Activated naive CD4-positive, alpha-beta T cell (primary cell): Measurements from ENCODE around the gene TMEM174.

Experiments used
- DNase-seq, 4 experiments: peaks; one replicate each; lab custom pipeline; 2025; lab: John Stamatoyannopoulos, UW

Gene TMEM174, protein sequence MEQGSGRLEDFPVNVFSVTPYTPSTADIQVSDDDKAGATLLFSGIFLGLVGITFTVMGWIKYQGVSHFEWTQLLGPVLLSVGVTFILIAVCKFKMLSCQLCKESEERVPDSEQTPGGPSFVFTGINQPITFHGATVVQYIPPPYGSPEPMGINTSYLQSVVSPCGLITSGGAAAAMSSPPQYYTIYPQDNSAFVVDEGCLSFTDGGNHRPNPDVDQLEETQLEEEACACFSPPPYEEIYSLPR

DNA sequence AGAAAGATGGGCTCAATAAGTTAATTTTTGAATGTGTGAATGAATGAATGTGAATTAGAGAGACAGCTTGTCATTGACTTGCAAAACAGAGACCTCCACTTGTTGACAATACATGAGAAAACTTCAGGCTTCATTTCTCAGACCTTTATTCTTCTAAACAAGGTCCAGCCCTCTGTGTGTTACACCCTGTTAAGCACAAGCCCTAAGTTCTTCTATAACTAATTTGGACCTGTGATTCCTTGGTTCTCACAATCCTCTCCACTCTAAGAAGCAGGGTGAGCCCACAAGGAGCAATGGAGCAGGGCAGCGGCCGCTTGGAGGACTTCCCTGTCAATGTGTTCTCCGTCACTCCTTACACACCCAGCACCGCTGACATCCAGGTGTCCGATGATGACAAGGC is at the start of gene TMEM174:
Gene TMEM174 (plus strand): TSS at position 243 of the 400 bp plus-strand sequence. CDS start 51 bp downstream, at position 294.
- no peak for DNase-seq

DNA sequence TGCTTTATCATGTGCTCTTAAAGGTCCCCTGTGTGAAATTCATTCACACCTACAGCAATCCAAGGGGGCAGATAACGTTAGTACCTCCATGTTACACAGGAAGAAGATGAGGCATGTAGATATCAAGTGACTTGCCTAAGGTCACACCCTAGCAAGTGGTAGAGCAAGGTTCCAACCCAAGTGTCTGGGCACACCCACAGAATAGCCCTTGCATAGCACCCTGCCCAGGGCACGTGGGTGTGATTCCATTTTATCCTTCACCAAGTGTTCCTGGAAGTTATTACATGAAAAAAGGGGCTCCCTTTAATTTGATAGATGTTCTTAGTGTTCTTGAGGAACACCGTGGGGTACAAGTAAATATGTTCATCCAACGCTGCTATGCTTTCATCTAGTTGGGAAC is 47.7 kb upstream of the TMEM174 start:
- DNase-seq = no peak

DNA sequence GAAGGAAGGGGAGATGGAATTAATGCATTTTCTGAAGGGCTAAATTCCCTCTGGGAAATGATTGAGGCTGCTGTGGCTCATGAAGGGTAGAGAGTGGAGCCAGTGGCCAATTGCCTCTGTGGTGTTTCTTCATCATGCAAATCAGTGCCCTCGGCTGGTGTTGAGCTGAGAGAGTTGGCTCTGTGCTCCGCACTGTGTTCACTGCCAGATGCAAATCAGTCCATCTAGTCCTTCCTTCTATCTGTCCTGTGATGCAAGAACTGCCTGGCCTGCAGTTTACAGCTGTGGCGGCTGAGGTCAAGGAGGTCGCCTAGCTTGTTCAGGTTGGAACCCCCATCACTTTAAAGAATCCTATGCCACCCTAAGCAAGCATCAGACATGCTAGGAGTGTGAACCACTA is 46.6 kb upstream of the TMEM174 start:
- no peak for DNase-seq

DNA sequence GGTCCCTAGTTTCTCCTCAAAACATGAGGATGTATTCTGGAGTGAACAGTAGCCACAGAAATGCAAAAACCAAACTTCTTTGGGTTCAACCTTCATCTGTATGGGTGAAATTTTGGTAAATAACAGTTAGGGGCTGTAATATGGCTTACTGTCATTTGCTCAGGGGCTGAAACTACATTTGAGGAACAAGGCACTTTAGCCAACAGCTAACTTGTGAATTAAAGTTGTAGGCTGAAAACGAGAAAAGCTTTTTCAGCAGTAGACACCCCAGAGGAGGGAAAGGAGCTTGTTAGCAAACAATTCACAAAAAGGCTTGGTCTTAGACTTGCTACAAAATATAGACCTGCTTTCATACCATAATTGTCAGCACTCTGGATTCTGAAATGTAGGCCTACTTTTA is 46.0 kb upstream of the TMEM174 start:
- DNase-seq = no peak

DNA sequence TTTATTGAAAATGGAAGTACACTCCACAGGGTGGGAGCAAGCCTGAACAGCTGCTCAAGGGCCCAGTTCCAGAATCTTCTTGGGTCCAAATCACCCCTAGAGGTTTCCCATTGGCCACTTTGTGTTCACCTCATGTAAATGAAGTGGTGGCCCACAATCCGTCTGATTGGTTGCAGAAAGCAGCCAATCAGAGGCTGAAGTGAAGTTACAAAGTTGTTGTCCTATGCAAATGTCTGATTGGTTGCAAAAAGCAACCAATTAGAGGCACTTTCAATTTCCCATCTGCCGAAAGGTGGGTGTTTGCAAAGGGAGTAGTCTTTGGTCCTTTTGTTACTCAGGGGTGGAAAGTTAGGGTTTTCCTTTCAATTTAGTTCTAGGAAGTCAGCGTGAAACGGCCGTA is 43.9 kb upstream of the TMEM174 start:
- no peak for DNase-seq

DNA sequence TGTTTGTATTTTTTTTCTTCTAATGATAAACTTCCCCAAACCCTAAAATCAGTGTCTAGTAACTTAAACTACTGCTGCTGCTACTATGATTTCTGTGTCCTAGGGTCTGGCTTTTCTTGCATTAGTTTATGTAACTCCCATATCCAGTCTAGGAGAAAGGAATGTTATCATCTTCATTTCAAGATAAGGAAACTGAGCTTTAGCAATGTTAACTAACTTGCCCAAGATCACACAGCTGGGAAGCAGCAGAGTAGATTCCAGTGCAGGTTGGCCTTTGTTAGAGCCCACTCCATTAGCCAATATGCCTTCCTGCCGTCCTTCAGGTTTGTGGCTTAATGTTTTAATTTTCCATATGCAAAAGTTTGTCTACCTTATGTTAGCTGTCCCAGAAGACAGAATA is 42.2 kb upstream of the TMEM174 start:
- DNase-seq = no peak

DNA sequence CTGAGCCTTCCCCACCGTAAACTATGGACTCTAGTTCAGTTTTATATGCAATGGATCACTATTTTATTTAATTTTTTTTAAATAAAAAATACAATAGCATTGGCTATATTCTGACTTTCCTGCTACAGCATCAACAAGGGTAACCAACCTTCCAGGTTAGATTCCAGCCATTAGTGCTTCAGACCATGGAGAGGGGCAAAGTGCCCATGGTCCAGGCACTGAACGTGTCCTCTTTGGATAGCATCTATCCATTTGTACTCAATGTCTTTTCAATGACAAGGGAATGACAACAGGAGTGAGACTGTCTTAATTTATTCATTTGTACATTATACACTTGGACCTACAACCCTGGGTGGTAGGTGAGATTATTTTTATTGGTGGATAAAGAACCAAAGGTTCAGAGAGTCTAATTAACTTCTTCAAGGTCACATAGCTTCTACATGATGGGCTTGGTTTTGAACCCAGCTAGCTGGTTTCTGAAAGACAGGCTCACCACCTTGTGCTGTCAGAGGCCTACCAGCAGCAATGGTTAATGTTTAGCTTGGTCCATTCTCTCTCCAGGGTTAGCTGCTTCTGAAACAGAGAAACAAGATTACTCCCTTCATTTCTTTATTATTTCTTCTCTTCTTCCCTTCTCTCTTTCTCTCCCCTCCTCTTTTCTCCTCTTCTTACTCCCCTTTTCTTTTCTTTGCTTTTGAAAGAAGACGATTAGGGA is 41.1 kb upstream of the TMEM174 start:
- DNase-seq = no peak

DNA sequence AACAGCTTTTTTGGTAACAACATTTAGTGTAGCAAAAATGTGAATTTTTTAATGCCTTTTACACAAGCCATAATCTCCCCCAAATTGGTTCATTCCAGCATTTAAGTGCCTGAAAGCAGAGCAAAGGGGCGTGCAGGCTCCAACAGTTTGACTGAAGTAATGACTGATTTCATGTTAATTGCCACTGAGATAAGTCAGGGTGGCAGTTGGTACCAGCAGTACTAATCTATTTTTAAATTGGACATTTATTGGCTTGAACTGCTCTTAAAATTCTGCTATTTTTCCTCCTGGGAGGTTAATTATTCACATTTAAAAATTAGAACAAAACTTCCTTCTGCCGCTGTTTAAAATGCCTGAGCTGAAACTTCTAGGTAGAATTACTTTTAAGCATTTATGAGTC is 40.2 kb upstream of the TMEM174 start:
- DNase-seq = no peak

DNA sequence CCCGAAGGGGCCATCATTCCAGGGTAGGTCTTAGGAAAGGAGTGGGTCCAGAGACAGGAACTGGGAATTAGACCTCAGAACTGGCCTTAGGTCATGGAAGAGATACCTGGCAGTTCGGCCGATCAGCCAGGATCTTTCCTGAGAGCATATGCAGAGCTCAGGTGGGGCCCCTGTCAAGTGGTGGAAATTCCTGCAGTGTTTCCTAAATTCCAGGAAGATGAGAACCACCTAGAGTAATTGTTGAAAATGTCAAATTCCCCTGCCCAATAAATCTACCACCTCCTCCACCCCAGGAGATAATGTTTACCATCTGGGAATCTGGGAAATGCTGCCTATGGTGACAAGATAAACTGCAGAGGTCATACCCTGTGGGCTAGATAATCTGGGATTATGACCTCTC is 38.0 kb upstream of the TMEM174 start:
- DNase-seq = no peak

DNA sequence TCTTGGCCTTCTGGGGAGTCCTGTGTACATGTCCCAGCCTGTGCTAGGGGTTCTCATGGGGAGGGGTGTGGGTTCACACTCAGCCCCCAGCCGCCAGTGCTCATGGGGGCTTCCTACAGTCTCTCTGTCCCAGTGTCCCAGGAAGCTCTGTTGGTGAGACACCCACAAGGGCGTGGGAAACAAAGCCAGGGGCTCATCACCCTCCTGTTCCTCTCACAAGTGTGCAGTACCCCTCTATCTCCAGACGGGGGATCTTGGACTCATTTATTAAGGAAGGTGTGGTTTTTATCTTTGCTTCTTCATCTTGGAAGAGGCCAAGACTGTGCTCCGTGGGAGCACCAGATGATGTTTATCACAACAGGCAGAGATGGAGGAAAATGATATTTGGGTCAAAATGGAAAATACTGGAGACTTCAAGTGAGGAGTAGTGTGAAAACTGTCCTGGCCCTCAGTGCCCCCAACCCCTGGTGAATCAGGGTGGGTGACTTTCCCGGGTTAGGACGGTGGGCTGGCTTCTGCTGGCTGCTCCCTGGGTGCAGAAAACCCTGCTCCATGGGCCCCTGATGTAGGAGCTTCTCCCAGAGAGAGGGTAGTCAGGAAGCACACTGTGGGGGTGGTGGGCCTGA is 37.5 kb upstream of the TMEM174 start:
- no peak for DNase-seq

DNA sequence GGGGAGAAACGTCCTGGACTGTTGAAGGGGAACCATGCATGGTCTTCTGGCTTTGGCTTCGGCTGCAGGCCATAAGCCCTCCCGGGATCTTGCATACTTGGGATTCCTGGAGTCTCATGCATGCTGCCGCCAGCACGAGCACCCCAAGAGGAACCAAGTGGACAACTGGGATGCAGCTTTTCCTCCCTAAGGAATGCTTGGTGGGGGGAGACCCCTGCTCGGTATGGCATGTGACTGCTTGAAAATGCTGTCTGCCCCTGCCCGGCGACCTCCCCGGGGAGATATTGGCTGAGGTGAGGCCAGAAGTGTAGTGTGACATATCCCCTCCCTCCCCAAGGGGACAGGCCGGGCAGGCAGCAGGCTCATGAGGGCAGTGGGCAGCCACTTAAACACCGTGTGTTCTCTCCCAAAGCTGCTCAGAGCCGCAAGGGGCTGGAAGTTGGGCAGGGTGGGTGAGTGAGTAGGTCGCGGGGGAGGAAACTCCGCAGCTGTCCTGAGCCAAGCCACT is 36.9 kb upstream of the TMEM174 start:
- DNase-seq = no peak

DNA sequence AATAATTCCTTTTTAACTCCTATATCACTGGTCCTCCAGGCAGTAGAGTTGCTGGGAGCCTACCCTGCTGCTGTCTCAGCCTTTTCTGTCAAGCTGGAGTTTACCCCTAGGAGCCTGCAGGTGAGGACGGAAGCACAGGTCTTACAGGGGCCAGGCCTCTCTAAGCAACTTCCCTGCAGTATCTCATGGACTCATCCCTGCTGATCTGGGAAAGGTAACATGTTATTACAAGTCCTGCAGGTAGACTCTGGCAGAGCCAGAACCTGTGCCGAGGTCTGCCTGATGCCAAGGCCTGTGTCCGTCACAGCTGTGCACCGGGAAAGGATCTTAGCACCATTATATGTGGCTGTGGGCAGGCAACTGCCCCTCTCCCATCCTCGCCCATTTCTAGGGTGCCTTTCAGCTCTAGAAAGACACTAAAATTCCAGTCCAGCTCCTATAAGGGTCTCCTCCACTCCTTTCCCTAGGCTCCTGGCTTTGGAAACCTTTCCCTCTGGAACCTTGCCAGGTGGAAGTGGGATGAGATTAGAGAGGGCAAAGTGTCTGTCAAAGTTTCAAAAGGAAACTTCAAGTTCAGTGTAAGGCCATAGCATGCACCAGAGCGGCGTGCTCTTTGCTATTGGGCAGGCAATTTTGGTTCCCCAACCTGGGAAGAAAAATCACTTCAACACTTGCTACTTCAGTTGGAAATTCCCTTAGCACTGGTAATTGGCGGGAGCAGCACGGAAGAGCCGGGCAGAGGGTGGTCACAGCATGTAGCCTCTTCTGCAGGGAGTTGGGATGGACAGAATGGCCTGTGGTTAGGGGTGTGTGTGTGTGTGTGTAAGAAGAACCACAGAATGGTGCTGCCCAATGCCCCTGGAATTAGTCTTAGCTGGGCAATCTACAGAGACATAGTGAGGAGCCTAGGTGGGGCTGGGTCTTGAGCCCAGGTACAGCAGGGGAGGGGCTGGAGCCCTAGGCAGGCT is 35.1 kb upstream of the TMEM174 start:
- no peak for DNase-seq

DNA sequence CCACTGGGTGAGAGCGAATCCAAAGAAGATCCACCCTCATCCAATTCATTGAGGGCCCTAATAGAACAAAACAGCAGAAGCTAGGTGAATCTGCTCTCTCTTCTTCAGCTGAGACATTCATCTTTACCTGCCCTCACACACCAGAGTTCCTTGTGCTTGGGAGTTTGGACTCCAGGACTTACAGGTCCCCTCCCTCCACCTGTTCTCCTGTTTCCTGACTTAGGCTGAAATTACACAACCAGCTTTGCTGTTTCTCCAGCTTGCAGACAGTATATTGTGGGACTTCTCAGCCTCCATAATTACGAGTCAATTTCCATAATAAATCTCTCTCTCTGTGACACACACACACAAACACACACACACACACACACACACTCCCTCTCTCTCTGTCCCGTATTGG is 33.5 kb upstream of the TMEM174 start:
- no peak for DNase-seq

DNA sequence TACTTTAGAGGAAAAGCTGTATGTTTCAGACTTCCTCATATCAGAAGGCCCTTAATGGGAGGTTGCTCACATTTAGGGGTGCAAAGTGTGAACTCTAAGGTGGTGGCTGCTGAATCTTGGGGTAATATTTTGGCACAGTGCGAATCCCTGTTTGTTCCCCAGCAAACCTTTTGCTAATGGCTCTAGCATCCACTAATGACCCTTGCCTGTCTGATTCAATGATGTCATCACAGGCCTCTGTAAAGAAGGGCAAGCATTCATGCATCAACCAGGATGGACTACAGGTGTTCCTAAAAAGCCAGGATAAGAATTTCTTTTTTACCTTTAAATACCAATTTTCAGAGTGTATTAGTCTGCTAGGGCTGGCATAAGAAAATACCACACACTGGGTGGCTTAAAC is 32.2 kb upstream of the TMEM174 start:
- DNase-seq = no peak

DNA sequence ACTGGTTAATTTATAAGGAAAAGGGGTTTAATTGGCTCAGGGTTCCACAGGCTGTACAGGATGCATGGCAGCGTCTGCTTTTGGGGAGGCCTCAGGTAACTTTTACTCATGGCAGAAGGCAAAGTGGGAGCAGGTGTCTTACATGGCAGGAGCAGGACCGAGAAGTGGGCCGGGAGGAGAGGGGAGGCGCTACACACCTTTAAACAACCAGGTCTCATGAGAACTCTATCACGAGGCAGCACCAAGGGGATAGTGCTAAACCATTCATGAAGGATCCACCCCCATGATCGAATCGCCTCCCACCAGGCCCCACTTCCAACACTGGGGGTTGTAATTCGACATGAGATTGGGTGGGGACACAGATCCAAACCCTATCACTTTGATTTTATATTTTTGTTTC is 31.0 kb upstream of the TMEM174 start:
- DNase-seq = no peak

DNA sequence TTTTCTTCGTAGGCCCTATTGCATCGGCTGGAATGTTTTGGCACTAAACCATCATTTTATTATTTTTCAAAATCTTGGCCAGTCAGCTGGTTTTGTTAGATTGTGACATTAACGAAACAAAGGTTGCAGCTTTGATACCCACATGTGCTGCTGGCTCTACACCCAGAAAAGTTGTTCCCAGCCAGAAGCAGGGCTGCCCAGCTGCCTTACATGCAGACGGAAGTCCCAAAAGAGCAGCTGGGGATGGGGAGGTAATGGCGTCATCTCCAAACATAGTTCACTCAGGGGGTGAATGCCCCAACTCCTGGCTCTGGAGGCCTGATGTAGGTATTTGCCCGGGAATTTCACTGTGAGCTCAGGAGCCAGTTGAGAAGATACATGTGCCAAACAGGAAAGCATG is 29.3 kb upstream of the TMEM174 start:
- DNase-seq = no peak

DNA sequence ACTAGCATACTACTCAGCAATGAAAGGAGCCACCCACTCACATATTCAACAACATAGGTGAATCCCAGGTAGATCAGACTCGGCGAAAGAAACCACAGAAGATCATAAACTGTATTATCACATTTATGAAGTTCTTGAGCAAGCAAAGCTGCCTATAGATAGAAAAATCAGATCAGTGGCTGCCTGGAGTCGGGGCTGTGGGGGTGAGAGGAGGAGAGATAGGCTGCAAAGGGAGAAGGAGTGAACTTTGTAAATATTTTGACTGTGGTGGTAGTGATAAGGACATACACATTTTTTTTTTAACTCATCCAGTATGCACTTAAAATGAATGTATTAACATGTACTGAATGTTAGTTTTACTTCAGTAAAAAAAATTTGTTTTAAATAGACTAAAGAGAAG is 23.5 kb upstream of the TMEM174 start:
- DNase-seq = no peak

DNA sequence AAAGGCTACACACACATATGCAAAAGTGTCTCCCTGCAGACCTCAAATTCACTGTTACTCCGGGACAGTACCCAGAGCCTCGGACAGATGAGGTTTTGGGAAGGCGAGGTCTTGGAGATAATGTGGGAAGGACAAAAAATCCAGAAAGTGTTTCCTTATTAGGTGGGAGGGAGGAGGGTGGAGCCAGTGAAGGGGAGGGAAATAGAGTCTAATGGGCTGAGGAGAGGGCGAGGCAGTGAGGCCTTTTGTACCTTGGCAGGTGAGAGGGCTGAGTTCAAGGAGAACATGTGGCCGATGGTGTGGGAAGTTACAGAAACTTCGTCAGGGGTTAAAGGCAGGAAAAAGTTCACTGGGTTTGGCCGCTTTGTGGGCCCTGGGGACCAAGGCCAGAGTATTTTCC is 22.1 kb upstream of the TMEM174 start:
- DNase-seq = no peak

DNA sequence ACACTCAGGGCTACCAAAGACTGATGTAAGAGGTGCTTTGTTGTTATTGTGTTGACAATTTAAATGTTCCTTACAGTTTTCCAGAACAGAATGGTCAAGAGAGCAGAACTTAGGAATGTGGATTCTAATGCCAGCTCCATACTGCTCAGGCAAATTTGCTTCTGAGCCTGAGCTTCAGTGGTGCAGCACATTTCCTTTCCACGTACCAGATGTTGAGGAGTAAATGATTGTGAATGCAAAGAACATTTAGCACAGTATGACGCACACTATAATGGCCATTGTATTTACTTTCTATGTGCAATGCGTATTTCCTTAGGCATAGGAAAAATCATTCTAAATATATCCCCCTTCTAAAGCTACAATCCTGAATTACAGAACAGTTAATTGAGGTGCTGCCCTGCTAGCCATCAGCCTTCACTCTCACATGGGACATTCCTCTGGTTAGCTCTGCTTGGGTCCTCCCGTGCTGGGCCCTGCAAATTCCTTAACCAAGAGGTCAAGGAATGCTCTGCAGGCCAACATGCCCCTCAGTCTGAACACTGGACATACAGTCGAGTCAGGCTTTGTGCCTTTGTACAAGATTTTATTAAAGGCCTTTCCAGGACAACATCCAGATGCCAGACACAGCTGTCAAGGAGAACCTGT is 21.1 kb upstream of the TMEM174 start:
- DNase-seq = no peak

DNA sequence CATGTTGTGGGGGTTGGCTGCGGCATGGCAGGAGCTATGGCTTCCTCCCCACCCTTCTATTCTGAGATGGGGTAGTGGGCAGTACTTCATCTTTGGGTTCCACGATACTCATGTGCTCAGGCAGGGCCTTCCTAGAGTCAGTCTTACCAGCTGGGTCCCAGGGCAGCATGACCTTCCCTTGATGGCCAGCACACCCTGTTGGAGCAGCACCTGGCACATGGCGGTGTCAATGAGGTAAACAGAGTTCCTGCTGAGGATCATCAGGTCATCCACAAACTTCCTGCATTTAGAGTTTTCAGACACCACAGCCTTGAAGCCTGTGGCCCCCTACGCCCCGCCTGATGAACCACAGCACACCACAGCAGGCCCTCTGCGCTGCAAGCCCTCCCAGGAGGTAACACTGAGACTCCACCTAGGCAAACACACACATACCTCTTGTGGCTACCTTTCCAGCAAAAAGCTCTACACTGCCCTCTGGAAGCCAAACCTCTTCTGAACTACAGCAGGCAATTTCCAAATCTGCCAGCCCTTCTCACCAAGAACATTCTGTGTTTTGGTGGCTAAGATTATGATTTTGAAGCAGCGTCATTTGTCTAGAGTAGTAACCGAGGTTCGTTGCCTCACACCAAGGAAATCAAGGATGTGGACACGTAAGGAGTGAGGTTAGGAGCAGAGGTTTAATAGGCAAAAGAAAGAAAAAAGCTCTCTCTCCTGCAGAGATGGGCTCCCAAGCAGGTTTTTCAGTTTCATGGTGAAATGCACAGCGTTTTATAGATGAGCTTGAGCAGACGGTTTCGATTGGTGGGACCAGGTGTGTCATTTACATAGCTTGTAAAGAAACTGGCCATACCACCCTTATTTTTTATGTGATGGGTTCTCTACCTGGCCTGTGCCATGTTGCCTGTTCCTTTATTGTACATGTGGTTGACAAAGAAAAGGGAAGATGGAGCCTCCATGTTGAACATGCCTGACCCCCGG is 20.3 kb upstream of the TMEM174 start:
- DNase-seq = no peak
